Measurements from ENCODE around the gene BRIP1. TPM values are rescaled to one million over a fixed set of nuclear protein-coding genes. Genes with fewer than 3 reads are reported as not detected.
"Not testable (repeated sequence)": the region's sequence is repeated elsewhere in the genome, so short reads cannot be mapped to it uniquely, and the experiment has no call there.

Gene BRIP1
- total RNA-seq, 1 donor = 20.9 TPM

DNA sequence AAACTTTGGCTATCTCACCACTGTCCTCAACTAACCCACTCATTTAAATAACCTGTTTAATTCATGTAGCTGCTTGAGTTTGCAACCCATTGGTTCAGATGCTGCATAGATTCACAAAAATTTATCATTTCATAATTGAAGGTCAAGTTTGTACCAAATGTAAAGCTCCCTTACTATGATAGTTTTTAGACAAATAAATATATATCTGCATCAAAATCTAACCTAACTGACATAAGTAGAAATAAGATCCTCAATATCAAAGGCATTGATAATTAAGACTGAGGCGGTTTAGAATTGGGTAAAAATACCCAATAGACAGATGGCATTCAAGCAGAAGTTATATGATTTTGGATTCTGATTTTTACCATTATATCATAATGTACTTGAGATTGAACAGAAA is 139.4 kb downstream of the BRIP1 start:
- TF ChIP-seq, protein P1, sequence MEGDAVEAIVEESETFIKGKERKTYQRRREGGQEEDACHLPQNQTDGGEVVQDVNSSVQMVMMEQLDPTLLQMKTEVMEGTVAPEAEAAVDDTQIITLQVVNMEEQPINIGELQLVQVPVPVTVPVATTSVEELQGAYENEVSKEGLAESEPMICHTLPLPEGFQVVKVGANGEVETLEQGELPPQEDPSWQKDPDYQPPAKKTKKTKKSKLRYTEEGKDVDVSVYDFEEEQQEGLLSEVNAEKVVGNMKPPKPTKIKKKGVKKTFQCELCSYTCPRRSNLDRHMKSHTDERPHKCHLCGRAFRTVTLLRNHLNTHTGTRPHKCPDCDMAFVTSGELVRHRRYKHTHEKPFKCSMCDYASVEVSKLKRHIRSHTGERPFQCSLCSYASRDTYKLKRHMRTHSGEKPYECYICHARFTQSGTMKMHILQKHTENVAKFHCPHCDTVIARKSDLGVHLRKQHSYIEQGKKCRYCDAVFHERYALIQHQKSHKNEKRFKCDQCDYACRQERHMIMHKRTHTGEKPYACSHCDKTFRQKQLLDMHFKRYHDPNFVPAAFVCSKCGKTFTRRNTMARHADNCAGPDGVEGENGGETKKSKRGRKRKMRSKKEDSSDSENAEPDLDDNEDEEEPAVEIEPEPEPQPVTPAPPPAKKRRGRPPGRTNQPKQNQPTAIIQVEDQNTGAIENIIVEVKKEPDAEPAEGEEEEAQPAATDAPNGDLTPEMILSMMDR (IDR thresholded peaks at IDR 0.05; ENCODE audit: insufficient read depth, low read length) = no peak
- no peak overlapping the region for H3K4me3 ChIP-seq (ENCODE audit: low read depth, low read length)
- DNase-seq (ENCODE audit: low read depth) = no peak

DNA sequence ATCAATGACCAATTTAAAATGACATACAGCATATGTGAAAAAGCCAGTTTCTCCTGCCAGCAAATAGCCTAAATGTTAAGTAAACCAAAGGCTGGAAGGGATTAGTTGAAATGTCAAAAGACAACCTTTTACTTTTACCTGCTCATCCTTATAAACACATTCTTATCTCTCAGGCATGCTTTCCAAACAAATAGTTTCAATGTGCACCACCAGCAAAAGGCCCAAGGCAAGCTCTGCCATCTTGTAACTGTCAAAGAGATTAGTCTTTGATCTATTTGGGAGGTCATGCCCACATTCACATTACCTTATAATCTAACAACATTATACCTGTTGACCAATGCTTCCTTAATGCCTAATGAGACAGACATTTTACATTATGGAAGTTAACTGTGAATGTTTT is 140.1 kb downstream of the BRIP1 start:
- no peak overlapping the region for H3K4me3 ChIP-seq (ENCODE audit: low read depth, low read length)
- no peak for DNase-seq (ENCODE audit: low read depth)
- TF ChIP-seq, protein P1 (IDR thresholded peaks at IDR 0.05; ENCODE audit: insufficient read depth, low read length) = no peak

DNA sequence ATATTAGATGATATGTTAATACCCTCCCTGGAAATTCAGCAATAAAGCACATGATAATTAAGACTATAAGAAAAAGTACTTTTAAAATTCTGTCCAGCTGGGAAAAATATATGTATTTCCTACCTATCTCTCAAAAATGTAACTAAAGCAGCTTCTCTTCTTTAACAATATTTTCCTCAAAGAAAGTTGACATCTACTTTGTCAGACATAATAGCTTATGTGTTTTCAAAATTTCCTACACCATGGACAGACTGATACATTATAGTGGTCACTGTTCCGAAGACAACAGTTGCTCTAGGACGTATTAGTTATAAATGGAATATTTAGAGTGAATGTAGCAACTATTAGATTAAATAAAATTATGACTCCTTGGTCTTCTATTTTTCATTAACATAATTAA is 140.9 kb downstream of the BRIP1 start:
- DNase-seq (ENCODE audit: low read depth) = no peak
- H3K4me3 ChIP-seq (ENCODE audit: low read depth, low read length) = no peak overlapping the region
- TF ChIP-seq, protein P1 (IDR thresholded peaks at IDR 0.05; ENCODE audit: insufficient read depth, low read length) = no peak

DNA sequence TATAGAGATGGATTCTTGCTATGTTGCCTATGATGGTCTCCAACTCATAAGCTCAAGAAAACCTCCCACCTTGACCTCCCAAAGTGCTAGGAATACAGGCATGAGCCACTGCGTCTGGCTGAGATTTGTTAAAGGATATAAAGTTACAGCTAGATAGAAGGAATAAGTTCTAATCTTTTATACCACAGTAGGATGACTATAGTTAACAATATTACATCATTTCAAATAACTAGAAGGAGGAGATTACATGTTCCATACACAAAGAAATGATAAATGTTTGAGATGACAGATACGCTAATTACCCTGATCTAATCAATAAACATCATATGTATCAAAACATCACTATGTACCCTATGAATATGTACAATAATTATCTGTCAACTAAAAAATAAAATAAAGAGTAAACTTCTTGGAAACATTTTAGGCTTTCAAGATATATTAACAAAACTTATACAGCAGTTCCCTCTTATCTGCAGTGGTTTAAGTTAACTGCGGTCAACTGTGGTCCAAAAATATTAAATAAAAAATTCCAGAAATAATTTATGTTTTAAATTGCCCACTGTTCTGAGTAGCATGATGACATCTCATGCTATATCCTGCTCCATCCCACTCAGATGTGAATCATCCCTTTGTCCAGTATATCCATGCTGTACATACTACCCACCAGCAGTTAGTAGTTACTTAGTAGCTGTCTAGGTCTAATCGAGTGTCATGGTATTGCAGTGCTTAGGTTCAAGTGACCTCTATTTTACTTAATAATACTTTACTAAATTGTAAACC is 143.1 kb downstream of the BRIP1 start:
- no peak for DNase-seq (ENCODE audit: low read depth)
- TF ChIP-seq, protein P1 (IDR thresholded peaks at IDR 0.05; ENCODE audit: insufficient read depth, low read length) = no peak

DNA sequence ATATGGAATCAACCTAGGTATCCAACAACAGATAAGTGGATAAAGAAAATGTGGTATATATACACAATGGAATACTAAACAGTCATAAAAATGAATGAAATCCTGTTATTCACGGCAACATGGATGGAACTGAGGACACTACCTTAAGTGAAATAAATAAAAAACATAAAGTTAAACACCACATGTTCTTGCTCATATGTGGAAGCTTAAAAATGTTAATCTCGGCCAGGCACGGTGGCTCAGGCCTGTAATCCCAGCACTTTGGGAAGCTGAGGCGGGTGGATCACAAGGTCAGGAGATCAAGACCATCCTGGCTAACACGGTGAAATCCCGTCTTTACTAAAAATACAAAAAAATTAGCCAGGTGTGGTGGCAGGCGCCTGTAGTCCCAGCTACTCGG is 144.1 kb downstream of the BRIP1 start:
- not testable (repeated sequence) for DNase-seq (ENCODE audit: low read depth)

More for the DNA sequence above, 143.1 kb downstream of the BRIP1 start:
- no peak overlapping the region for H3K4me3 ChIP-seq (ENCODE audit: low read depth, low read length)

DNA sequence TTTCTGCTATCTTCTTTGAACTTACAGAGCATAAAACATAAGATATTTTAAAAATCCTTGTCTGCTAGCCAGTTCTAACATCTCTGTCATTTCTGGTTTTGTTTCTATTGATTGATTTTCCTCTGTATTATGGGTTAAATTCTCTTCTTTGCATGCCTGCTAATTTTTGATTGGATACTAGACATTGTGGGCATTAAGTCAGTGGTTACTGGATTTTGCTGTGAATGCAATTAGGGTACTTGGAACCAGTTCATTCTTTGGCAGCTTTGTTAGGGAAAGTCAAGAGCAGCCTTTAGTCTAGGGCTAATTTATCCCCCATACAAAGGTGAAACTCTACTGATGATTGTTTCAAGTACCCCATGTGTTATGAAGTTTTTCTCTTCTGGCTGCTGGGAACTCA is 145.3 kb downstream of the BRIP1 start:
- TF ChIP-seq, protein P1 (IDR thresholded peaks at IDR 0.05; ENCODE audit: insufficient read depth, low read length) = no peak
- H3K4me3 ChIP-seq (ENCODE audit: low read depth, low read length) = no peak overlapping the region
- DNase-seq (ENCODE audit: low read depth) = no peak

More for the DNA sequence above, 144.1 kb downstream of the BRIP1 start:
- not testable (repeated sequence) for H3K4me3 ChIP-seq (ENCODE audit: low read depth, low read length)

DNA sequence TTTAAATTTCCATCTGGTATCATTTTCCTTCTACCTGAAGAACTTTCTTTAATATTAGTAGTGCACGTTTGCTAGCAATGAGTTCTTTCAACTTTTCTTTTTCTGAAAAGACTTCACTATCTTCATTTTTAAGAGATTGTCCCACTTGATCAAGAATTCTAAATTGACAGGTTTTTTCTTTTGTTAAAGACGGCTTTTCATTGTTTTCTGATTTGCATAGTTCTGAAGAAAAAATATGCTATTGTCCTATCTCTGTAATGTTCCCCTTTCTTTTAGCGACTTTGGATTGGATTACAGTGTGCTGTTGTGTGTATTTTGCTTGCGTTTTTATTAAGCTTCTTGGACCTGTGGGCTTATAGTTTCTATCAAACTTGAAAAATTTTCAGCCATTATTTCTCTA is 146.0 kb downstream of the BRIP1 start:
- no peak overlapping the region for H3K4me3 ChIP-seq (ENCODE audit: low read depth, low read length)
- DNase-seq (ENCODE audit: low read depth) = no peak
- TF ChIP-seq, protein P1 (IDR thresholded peaks at IDR 0.05; ENCODE audit: insufficient read depth, low read length) = no peak
